ENCODE data around the gene NTRK3.

The NTRK3 gene

GRCh38 chr15:87850916-87851315 is 405.6 kb downstream of the NTRK3 start:
- TF ChIP-seq TCF4 (CRISPR knock-in tag; IDR thresholded peaks at IDR 0.05; ENCODE audit: borderline replicate concordance) (no peak), TSHZ2 (CRISPR knock-in tag; IDR thresholded peaks at IDR 0.05) (no peak), CREB5 (CRISPR knock-in tag; IDR thresholded peaks at IDR 0.05; ENCODE audit: low read depth) (no peak), OSR1 (CRISPR knock-in tag; IDR thresholded peaks at IDR 0.05) (no peak), TOX (CRISPR knock-in tag; IDR thresholded peaks at IDR 0.05; ENCODE audit: borderline replicate concordance) (no peak), ZFP3 (CRISPR knock-in tag; IDR thresholded peaks at IDR 0.05) (no peak), ISL1 (CRISPR knock-in tag; IDR thresholded peaks at IDR 0.05) (no peak), ZNF70 (CRISPR knock-in tag; IDR thresholded peaks at IDR 0.05) (no peak), CSRNP3 (CRISPR knock-in tag; IDR thresholded peaks at IDR 0.05) (no peak), ESRRG (CRISPR knock-in tag; IDR thresholded peaks at IDR 0.05) (no peak), ZC3H10 (CRISPR knock-in tag; IDR thresholded peaks at IDR 0.05) (no peak), RARB (CRISPR knock-in tag; IDR thresholded peaks at IDR 0.05) (no peak), ZNF8 (CRISPR knock-in tag; IDR thresholded peaks at IDR 0.05) (no peak), CSDC2 (CRISPR knock-in tag; IDR thresholded peaks at IDR 0.05) (no peak), BACH2 (CRISPR knock-in tag; IDR thresholded peaks at IDR 0.05; ENCODE audit: borderline replicate concordance) (no peak)
- no peak for ATAC-seq

GRCh38 chr15:87849181-87849580 is 407.4 kb downstream of the NTRK3 start:
- no peak for TF ChIP-seq ZFP3 (CRISPR knock-in tag; IDR thresholded peaks at IDR 0.05)
- no peak for TF ChIP-seq CREB5 (CRISPR knock-in tag; IDR thresholded peaks at IDR 0.05; ENCODE audit: low read depth)
- no peak for TF ChIP-seq BACH2 (CRISPR knock-in tag; IDR thresholded peaks at IDR 0.05; ENCODE audit: borderline replicate concordance)
- no peak for TF ChIP-seq ZNF8 (CRISPR knock-in tag; IDR thresholded peaks at IDR 0.05)
- TF ChIP-seq ARNTL (CRISPR knock-in tag; IDR thresholded peaks at IDR 0.05; ENCODE audit: borderline replicate concordance, low read depth), result no peak
- TF ChIP-seq CSRNP3 (CRISPR knock-in tag; IDR thresholded peaks at IDR 0.05), result no peak
- TF ChIP-seq ZFP30 (CRISPR knock-in tag; IDR thresholded peaks at IDR 0.05), result no peak
- no peak for TF ChIP-seq PPARA (CRISPR knock-in tag; IDR thresholded peaks at IDR 0.05; ENCODE audit: borderline replicate concordance)
- no peak for TF ChIP-seq ISL1 (CRISPR knock-in tag; IDR thresholded peaks at IDR 0.05)
- TF ChIP-seq ZNF565 (CRISPR knock-in tag; conservative IDR thresholded peaks at IDR 0.05; ENCODE audit: low read depth), result no peak
- TF ChIP-seq ZNF70 (CRISPR knock-in tag; IDR thresholded peaks at IDR 0.05), result no peak
- no peak for TF ChIP-seq PATZ1 (CRISPR knock-in tag; IDR thresholded peaks at IDR 0.05; ENCODE audit: borderline replicate concordance)
- no peak for TF ChIP-seq ZC3H10 (CRISPR knock-in tag; IDR thresholded peaks at IDR 0.05)
- TF ChIP-seq ESRRG (CRISPR knock-in tag; IDR thresholded peaks at IDR 0.05), result no peak
- no peak for TF ChIP-seq TOX (CRISPR knock-in tag; IDR thresholded peaks at IDR 0.05; ENCODE audit: borderline replicate concordance)
- TF ChIP-seq OSR1 (CRISPR knock-in tag; IDR thresholded peaks at IDR 0.05), result no peak
- no peak for TF ChIP-seq TCF4 (CRISPR knock-in tag; IDR thresholded peaks at IDR 0.05; ENCODE audit: borderline replicate concordance)
- ATAC-seq, result no peak

Measured in SK-N-SH treated with all-trans-retinoic acid at 6 μM for 48 hours (cell line).